GM23338 (cell line): ENCODE results near the gene B4GALNT1. TPM values are rescaled to one million over a fixed set of nuclear protein-coding genes. Genes with fewer than 3 reads are reported as not detected.
"Not testable (repeated sequence)": the region's sequence is repeated elsewhere in the genome, so short reads cannot be mapped to it uniquely, and the experiment has no call there.

ENCODE experiments used
- ATAC-seq: fragments of 200-7000 bp; cut with Tn5 transposase; 3 replicates; pipeline ENCODE4 v1.9.1; 2020
- DNase-seq: peaks from one replicate; pipeline ENCODE4 v3.0.0-alpha.2; 2015; ENCODE audit warnings: low spot score
- H2AFZ ChIP-seq: fragments of 200-600 bp; sonication (generic); 2 replicates; pipeline ENCODE4 v1.8.0; 2016; ENCODE audit warnings: antibody characterized with exemption, mild to moderate bottlenecking, moderate library complexity
- H3F3A ChIP-seq: fragments of 200-600 bp; sonication (generic); replicated peaks from 2 replicates; pipeline ENCODE4 v1.8.0; 2017; ENCODE audit warnings: antibody characterized with exemption, mixed run types, low read depth
- H3K27ac ChIP-seq: fragments of 200-600 bp; sonication (generic); 2 replicates; pipeline ENCODE4 v1.6.1; 2016; ENCODE audit warnings: low read depth
- H3K27me3 ChIP-seq: fragments of 200-600 bp; sonication (generic); 2 replicates; pipeline ENCODE4 v1.8.0; 2016; ENCODE audit warnings: mild to moderate bottlenecking, mixed run types, moderate library complexity; ENCODE audit not compliant: insufficient read depth
- H3K36me3 ChIP-seq: fragments of 200-600 bp; sonication (generic); 2 replicates; pipeline ENCODE4 v1.8.0; 2016; ENCODE audit warnings: mild to moderate bottlenecking; ENCODE audit not compliant: insufficient read depth
- H3K4me1 ChIP-seq: fragments of 200-600 bp; sonication (generic); 2 replicates; pipeline ENCODE4 v1.8.0; 2016; ENCODE audit warnings: mild to moderate bottlenecking, moderate library complexity; ENCODE audit not compliant: insufficient read depth
- H3K4me2 ChIP-seq: fragments of 200-600 bp; sonication (generic); 2 replicates; pipeline ENCODE4 v1.7.1; 2017; ENCODE audit warnings: mixed run types
- H3K4me3 ChIP-seq: fragments of 200-600 bp; sonication (generic); 2 replicates; pipeline ENCODE4 v1.6.1; 2016; ENCODE audit warnings: mixed run types
- H3K79me2 ChIP-seq: fragments of 200-600 bp; sonication (generic); replicated peaks from 2 replicates; pipeline ENCODE4 v1.8.0; 2017; ENCODE audit warnings: mild to moderate bottlenecking; ENCODE audit not compliant: insufficient read depth
- H3K9me2 ChIP-seq: fragments of 200-600 bp; sonication (generic); 2 replicates; pipeline ENCODE4 v1.8.0; 2017; ENCODE audit not compliant: insufficient read depth
- H4K20me1 ChIP-seq: fragments of 200-600 bp; sonication (generic); replicated peaks from 2 replicates; pipeline ENCODE4 v1.8.0; 2017; ENCODE audit warnings: mild to moderate bottlenecking; ENCODE audit not compliant: insufficient read depth
- H3K27ac Mint-ChIP-seq: 2 replicates; pipeline ENCODE4 v1.8.0; 2020; ENCODE audit warnings: inconsistent platforms, mild to moderate bottlenecking, moderate library complexity, mixed read lengths
- H3K27me3 Mint-ChIP-seq: 3 replicates; pipeline ENCODE4 v1.8.0; 2022; ENCODE audit warnings: low read depth, mild to moderate bottlenecking, moderate library complexity, mixed read lengths, inconsistent platforms; ENCODE audit not compliant: insufficient read depth, poor library complexity
- H3K36me3 Mint-ChIP-seq: 3 replicates; pipeline ENCODE4 v1.8.0; 2021; ENCODE audit warnings: low read depth, mild to moderate bottlenecking, inconsistent platforms, moderate library complexity, mixed read lengths
- H3K4me1 Mint-ChIP-seq: 3 replicates; pipeline ENCODE4 v1.8.0; 2020; ENCODE audit warnings: mild to moderate bottlenecking, inconsistent platforms, mixed read lengths
- H3K4me3 Mint-ChIP-seq: 3 replicates; pipeline ENCODE4 v1.8.0; 2021; ENCODE audit warnings: moderate library complexity, mild to moderate bottlenecking, inconsistent platforms, mixed read lengths
- H3K9me3 Mint-ChIP-seq: 3 replicates; pipeline ENCODE4 v1.8.0; 2020; ENCODE audit warnings: moderate library complexity, mild to moderate bottlenecking, inconsistent platforms, mixed read lengths
- CREB1 ChIP-seq: fragments of 250-450 bp; sonication (Bioruptor Pico); IDR thresholded peaks from 2 replicates; pipeline ENCODE4 v1.5.0; 2020; ENCODE audit warnings: low read depth, mild to moderate bottlenecking, moderate library complexity
- EZH2 ChIP-seq: fragments of 200-600 bp; sonication (generic); IDR thresholded peaks from one replicate; pipeline ENCODE4 v1.8.0; 2017; ENCODE audit warnings: antibody characterized with exemption, mild to moderate bottlenecking, low read depth; ENCODE audit not compliant: unreplicated experiment
- EZH2phosphoT487 ChIP-seq: fragments of 200-600 bp; sonication (generic); IDR thresholded peaks from one replicate; pipeline ENCODE4 v1.8.1; 2018; ENCODE audit warnings: antibody characterized with exemption; ENCODE audit not compliant: unreplicated experiment
- JUNB ChIP-seq: IDR thresholded peaks from one replicate; pipeline ENCODE4 v1.6.1; 2016; ENCODE audit warnings: antibody characterized with exemption; ENCODE audit not compliant: unreplicated experiment
- NANOG ChIP-seq: IDR thresholded peaks from 2 replicates; pipeline ENCODE4 v1.6.1; 2016; ENCODE audit warnings: antibody characterized with exemption, borderline replicate concordance
- POLR2AphosphoS5 ChIP-seq: IDR thresholded peaks from 2 replicates; pipeline ENCODE4 v1.6.1; 2016; ENCODE audit warnings: antibody characterized with exemption, low read depth
- STAT1 ChIP-seq: IDR thresholded peaks from one replicate; pipeline ENCODE4 v1.6.1; 2016; ENCODE audit warnings: antibody characterized with exemption; ENCODE audit not compliant: unreplicated experiment
- ZNF114 ChIP-seq: fragments of 250-450 bp; sonication (Bioruptor Pico); IDR thresholded peaks from 2 replicates; pipeline ENCODE4 v1.5.0; 2020; ENCODE audit warnings: mild to moderate bottlenecking, moderate library complexity
- ZNF331 ChIP-seq: fragments of 250-450 bp; sonication (Bioruptor Pico); IDR thresholded peaks from 2 replicates; pipeline ENCODE4 v1.5.0; 2020; ENCODE audit warnings: low read depth, mild to moderate bottlenecking, moderate library complexity
- polyA plus RNA-seq: library from polyadenylated mRNA; unstranded; fragments of >200 nt; fragmentation: Nextera tagmentation; extraction: Ambion mirVana; gene quantifications from 2 replicates; pipeline ENCODE4 v1.2.1, GENCODE V29; 2016
- total RNA-seq: library from RNA; depleted of rRNA; stranded (reverse); fragments of >200 nt; shearing (Covaris generic); gene quantifications from 2 replicates; pipeline ENCODE4 v1.2.3, GENCODE V29; 2014
- TF ChIP-seq, protein P1 (sequence below), 2 experiments: fragments of 200-600 bp in 1 of 2; sonication (generic) in 1 of 2; conservative IDR thresholded peaks; 2 replicates each; pipeline versions ENCODE4 v1.5.1 to v1.6.1; 2016 to 2017; ENCODE audit warnings: antibody characterized with exemption in 2 of 2, low read depth in 2 of 2, mild to moderate bottlenecking in 2 of 2, moderate library complexity in 1 of 2
- TF ChIP-seq, protein P2 (sequence below): fragments of 250-450 bp; sonication (Bioruptor Pico); IDR thresholded peaks from 2 replicates; pipeline ENCODE4 v1.5.0; 2020; ENCODE audit warnings: mild to moderate bottlenecking, moderate library complexity

B4GALNT1 gene
- total and polyA plus RNA-seq, 2 experiments from 2014 or later = 1.3 to 2.4 TPM

DNA sequence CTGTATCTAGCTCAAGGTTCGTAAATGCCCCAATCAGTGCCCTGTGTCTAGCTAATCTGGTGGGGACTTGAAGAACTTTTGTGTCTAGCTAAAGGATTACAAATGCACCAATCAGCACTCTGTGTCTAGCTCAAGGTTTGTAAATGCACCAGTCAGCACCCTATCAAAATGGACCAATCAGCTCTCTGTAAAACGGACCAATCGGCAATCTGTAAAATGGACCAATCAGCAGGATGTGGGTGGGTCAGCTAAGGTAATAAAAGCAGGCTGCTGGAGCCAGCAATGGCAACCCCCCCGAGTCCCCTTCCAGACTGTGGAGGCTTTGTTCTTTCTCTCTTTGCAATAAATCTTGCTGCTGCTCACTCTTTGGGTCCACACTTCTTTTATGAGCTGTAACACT lies 23.4 kb upstream of the B4GALNT1 start:
- not testable (repeated sequence) for DNase-seq, ATAC-seq, H3F3A ChIP-seq, H2AFZ ChIP-seq, H3K9me2 ChIP-seq, H4K20me1 ChIP-seq, H3K79me2 ChIP-seq, H3K27me3 ChIP-seq, H3K27me3 Mint-ChIP-seq, H3K4me1 ChIP-seq, H3K4me3 Mint-ChIP-seq, H3K4me1 Mint-ChIP-seq, H3K4me2 ChIP-seq, H3K4me3 ChIP-seq, H3K27ac ChIP-seq, H3K36me3 ChIP-seq, H3K27ac Mint-ChIP-seq
- peaks cover 74% of the 10 kb centered on the region for H3K9me3 Mint-ChIP-seq
- H3K36me3 Mint-ChIP-seq = peaks cover 10% of the 10 kb centered on the region

DNA sequence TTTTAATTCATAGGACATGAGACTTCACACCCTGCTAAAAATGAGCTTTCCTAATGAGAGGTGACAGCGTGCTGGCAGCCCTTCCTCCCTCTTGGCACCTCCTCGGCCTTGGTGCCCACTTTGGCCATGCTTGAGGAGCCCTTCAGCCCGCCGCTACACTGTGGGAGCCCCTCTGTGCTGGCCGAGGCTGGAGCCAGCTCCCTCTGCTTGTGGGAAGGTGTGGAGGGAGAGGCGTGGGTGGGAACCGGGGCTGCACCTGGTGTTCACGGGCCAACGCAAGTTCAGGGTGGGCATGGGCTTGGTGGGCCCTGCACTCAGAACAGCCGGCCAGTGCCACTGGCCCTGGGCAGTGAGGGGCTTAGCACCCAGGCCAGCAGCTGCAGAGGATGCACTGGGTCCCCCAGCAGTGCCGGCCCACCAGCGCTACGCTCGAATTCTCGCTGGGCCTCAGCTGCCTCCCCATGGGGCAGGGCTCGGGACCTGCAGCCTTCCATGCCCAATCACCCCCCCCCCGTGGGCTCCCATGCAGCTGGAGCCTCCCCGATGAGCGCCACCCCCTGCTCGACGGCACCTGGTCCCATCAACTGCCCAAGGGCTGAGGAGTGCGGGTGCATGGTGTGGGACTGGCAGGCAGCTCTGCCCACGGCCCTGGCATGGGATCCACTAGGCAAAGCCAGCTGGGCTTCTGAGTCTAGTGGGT lies 22.7 kb upstream of the B4GALNT1 start:
- Histone ChIP-seq H3K27ac (no peak overlapping the region), H3K4me3 (no peak overlapping the region), H3K36me3 (no peaks in the 10 kb centered on the region), H3K9me2 (no peaks in the 10 kb centered on the region), H3K27me3 (no peaks in the 10 kb centered on the region), H3K79me2 (no peaks in the 10 kb centered on the region), H4K20me1 (no peaks in the 10 kb centered on the region), H3K4me1 (no peaks in the 10 kb centered on the region), H2AFZ (no peak overlapping the region), H3K4me2 (no peak overlapping the region), H3F3A (no peaks in the 10 kb centered on the region)
- H3K9me3 Mint-ChIP-seq = peaks cover 67% of the 10 kb centered on the region
- H3K4me1 Mint-ChIP-seq = no peaks in the 10 kb centered on the region
- no peak overlapping the region for H3K27ac Mint-ChIP-seq
- DNase-seq (no peak), ATAC-seq (no peak)
- H3K4me3 Mint-ChIP-seq = no peak overlapping the region
- no peaks in the 10 kb centered on the region for H3K27me3 Mint-ChIP-seq
- peaks cover 5% of the 10 kb centered on the region; the same call in 2 of the 3 replicates for H3K36me3 Mint-ChIP-seq
- TF ChIP-seq ZNF331 (no peak), ZNF114 (CRISPR knock-in tag) (no peak), POLR2AphosphoS5 (no peak), JUNB (no peak), STAT1 (no peak), CREB1 (no peak), EZH2 (no peak), NANOG (no peak), EZH2phosphoT487 (no peak)
- TF ChIP-seq, protein P1, sequence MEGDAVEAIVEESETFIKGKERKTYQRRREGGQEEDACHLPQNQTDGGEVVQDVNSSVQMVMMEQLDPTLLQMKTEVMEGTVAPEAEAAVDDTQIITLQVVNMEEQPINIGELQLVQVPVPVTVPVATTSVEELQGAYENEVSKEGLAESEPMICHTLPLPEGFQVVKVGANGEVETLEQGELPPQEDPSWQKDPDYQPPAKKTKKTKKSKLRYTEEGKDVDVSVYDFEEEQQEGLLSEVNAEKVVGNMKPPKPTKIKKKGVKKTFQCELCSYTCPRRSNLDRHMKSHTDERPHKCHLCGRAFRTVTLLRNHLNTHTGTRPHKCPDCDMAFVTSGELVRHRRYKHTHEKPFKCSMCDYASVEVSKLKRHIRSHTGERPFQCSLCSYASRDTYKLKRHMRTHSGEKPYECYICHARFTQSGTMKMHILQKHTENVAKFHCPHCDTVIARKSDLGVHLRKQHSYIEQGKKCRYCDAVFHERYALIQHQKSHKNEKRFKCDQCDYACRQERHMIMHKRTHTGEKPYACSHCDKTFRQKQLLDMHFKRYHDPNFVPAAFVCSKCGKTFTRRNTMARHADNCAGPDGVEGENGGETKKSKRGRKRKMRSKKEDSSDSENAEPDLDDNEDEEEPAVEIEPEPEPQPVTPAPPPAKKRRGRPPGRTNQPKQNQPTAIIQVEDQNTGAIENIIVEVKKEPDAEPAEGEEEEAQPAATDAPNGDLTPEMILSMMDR (conservative IDR thresholded peaks at IDR 0.05; ENCODE audit: low read depth in 2 of 2) = no peak
- TF ChIP-seq, protein P2, sequence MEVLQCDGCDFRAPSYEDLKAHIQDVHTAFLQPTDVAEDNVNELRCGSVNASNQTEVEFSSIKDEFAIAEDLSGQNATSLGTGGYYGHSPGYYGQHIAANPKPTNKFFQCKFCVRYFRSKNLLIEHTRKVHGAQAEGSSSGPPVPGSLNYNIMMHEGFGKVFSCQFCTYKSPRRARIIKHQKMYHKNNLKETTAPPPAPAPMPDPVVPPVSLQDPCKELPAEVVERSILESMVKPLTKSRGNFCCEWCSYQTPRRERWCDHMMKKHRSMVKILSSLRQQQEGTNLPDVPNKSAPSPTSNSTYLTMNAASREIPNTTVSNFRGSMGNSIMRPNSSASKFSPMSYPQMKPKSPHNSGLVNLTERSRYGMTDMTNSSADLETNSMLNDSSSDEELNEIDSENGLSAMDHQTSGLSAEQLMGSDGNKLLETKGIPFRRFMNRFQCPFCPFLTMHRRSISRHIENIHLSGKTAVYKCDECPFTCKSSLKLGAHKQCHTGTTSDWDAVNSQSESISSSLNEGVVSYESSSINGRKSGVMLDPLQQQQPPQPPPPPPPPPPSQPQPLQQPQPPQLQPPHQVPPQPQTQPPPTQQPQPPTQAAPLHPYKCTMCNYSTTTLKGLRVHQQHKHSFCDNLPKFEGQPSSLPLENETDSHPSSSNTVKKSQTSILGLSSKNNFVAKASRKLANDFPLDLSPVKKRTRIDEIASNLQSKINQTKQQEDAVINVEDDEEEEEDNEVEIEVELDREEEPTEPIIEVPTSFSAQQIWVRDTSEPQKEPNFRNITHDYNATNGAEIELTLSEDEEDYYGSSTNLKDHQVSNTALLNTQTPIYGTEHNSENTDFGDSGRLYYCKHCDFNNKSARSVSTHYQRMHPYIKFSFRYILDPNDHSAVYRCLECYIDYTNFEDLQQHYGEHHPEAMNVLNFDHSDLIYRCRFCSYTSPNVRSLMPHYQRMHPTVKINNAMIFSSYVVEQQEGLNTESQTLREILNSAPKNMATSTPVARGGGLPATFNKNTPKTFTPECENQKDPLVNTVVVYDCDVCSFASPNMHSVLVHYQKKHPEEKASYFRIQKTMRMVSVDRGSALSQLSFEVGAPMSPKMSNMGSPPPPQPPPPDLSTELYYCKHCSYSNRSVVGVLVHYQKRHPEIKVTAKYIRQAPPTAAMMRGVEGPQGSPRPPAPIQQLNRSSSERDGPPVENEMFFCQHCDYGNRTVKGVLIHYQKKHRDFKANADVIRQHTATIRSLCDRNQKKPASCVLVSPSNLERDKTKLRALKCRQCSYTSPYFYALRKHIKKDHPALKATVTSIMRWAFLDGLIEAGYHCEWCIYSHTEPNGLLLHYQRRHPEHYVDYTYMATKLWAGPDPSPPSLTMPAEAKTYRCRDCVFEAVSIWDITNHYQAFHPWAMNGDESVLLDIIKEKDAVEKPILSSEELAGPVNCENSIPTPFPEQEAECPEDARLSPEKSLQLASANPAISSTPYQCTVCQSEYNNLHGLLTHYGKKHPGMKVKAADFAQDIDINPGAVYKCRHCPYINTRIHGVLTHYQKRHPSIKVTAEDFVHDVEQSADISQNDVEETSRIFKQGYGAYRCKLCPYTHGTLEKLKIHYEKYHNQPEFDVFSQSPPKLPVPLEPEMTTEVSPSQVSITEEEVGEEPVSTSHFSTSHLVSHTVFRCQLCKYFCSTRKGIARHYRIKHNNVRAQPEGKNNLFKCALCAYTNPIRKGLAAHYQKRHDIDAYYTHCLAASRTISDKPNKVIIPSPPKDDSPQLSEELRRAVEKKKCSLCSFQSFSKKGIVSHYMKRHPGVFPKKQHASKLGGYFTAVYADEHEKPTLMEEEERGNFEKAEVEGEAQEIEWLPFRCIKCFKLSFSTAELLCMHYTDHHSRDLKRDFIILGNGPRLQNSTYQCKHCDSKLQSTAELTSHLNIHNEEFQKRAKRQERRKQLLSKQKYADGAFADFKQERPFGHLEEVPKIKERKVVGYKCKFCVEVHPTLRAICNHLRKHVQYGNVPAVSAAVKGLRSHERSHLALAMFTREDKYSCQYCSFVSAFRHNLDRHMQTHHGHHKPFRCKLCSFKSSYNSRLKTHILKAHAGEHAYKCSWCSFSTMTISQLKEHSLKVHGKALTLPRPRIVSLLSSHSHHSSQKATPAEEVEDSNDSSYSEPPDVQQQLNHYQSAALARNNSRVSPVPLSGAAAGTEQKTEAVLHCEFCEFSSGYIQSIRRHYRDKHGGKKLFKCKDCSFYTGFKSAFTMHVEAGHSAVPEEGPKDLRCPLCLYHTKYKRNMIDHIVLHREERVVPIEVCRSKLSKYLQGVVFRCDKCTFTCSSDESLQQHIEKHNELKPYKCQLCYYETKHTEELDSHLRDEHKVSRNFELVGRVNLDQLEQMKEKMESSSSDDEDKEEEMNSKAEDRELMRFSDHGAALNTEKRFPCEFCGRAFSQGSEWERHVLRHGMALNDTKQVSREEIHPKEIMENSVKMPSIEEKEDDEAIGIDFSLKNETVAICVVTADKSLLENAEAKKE (CRISPR knock-in tag) = no peak
